ENCODE measurements around the gene ZNF503.

Gene ZNF503

DNA sequence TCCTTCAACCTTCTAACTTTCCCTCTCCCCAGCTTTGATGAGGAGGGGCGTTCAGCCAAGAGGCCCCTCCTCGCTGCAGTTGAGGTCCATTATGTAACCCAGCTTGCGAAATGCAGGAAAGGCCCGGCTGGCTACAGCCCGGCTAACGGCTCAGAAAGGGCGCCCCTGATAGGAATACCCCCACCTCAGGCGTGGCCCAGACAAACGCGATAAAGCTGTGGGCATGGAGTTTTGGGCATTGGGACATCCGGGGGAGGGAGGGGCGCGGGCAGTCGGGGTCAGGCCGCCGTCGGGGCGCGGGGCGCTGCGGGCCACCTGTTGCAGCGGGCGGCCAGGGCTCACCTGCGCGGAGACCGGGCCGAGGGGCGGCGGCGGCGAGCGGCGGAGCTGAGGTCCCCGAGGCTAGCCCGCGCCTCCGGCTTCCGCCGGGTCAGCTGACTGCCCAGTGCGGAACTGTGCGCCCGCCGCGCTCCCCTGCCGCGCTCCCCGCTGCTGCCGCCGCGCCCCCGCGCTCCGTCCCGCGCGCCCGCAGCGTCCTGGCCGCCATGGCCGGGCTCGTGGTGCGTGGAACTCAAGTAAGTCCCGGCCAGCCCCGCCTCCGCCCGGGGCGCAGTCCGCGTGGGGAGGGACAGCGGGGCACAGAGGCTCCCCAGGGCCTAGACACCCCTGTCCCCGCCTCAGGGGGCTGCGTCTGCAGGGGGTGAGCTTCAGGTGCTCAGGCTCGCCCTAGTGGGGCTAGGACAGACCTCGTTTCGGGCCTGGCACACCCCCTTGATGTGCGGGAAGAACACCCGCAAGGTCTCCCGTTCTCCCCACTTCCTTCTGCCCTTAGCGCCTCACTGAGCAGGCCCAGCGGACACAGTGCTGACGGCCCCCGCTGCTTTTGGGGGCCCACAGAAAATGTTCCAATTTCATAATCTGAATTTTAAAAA, 29.9 kb upstream of the ZNF503 start, which contains the start of gene LRMDA:
Gene LRMDA (plus strand): TSS at position 445 of the 932 bp plus-strand sequence.
- DNase-seq = no peak

DNA sequence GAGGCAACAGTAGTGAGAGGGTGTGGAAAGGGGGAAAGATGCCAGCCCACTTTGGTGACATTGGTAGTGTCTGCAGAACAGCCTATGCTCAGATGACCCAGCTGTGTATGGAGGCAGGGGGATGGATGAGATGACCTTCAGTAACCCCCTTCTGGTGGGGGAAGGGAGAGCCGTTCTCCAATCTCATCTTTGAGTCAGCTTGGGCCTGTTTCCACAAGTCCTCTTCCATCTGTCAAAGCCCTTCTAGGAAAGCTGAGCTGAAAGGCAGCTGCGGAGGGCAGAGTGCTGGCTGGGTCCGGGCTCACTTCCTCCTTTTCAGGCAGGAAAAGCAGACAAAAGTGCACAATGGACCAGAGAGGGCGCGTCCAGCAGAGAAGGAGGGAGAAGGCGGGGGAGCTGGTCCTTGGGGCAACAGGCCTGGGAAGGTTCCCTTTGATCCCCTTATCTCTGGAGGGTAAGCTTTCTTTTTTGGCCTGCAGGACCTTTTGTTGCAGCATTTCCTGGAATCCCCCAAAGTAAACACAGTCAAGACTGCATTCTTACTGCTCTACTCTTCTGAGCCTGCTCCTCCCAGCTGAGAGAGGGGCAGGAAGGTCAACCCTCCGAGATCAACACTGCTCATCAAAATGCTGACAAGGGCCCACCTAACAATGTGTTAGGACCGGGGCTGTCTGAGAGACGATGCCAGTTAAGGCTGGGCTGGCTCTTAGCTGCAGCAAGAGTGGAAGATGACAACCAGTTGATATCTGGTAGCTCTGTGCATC, 28.6 kb upstream of the ZNF503 start:
- peak; percentile 45 for DNase-seq

DNA sequence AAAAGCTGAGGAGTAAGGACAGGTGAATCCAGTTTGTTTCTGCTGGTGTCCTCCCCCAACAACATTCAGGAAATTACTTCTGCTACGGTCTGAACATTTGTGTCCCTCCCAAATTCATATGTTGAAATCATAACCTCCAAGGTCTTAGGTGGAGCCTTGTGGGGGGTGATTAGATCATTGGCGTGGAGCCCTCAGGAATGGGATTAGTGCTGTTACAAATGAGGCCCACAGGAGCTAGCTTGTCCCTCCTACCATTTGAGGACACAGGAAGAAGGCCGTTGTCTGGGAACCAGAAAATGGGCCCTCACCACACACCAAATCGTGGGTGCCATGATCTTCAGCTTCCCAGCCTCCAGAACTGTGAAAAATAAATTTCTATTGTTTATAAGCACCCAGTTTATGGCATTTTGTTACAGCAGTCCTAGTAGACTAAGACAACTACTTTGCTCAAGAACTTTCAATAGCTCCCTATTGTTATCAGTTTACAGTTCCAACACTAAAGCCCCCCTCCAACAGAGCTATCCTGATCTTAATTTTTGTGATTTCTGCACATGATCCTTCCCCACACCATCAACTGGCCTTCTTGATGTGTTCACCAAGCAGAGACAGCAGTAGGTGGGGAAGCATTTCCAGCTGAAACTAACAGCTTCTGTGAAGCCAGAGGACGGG, 27.7 kb upstream of the ZNF503 start:
- no peak for DNase-seq

DNA sequence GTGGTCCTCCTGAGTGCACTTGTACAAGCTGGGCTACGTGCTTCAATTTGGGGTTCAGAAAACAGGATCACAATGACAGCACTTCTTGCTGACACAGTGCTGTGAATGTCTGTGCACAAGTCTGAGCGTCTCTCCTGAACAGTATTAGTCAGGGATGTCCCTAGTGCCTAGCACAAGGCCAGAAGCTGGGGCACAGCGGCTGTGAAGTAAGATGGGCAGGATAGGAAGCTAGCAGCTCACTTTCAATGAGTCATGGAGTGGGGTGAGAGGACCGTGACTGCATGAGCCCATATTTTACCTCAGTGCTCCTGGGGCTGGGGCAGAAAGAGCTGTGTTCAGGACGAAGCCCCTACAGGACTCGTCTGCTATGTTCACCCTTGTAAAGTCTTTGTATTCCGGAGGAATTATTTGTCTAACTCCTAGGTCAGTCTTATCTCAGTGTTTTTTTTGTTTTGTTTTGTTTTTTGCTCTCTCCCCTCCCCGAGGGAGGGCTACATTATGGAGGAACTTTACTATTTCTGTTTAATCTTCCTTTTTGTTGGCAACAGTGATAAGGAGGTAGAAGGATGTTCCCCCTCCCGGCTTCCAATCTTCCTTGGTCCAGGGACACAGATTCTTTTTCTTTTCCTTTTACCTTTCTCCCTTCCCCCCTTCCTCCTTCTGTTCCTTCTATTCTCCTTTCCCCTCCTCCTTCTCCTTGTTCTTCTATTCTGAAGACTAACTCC, 27.0 kb upstream of the ZNF503 start:
- DNase-seq = peak; percentile 2

DNA sequence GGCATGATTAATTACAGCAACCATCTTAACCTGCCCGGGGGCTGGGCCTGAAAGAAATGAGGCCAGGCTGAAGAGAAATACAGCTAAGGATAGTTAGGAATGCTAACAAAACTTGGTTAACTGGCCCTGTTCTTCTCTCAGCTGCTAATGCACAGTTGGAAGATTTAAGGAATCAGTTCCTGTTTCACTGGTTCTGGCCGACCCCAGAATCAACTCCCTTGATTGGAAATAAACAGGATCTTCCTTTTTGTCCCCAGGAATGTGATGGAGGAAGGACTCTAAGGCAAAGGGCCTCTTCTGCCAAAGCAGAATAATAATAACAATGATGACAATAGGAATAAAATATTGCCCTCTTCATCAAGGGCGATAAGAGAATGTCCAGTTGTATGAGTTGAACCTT, 26.4 kb upstream of the ZNF503 start:
- no peak for DNase-seq

DNA sequence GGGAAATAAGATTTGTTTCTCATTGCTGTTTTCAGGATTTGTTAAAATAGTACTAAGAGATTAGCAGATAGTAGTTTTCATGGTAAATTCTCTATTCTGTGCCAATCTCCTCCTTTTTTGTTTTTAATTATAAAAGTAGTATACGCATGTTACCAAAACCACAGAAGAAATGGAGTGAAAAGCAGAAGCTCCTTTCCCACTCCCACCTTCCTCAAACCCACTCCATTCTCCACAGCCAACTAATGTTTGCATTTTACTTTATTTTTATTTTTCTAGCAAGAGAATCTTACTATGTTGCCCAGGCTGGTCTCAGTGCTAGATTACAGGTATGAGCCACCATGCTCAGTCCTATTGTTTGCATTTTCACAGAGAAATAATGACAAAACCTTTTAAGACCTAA, 25.3 kb upstream of the ZNF503 start:
- DNase-seq = no peak

DNA sequence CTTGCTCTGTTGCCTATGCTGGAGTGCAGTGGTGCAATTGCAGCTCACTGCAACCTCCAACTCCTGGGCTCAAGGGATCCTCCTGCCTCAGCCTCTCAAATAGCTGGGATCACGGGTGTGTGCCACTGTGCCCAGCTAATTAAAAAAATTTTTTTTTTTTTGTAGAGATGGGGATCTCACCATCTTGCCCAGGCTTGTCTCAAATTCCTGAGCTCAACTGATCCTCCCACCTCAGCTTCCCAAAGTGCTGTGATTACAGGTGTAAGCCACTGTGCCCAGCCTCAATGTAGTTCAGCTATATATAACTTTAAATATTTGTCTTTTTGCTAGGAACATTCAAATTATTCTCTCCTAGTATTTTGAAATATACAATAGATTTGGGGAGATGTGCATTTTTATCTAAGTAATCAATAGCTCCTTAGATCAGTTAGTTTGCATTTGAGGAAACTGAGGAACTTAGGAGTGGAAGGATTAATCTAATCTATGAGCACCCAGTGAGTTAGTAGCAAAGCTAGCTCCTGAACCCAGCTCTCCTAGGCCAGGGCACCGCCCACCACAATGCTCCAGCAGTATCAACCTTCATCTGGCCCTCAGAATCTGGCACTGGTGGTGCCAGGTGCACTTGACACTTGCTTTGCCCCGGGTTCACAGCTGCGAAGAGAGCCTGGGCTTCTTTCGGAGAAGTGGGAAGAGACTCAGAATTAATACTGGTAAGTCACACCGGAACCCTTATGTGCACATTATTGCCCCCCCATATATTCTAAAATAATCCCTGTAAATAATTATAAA, 23.9 kb upstream of the ZNF503 start:
- DNase-seq = no peak

DNA sequence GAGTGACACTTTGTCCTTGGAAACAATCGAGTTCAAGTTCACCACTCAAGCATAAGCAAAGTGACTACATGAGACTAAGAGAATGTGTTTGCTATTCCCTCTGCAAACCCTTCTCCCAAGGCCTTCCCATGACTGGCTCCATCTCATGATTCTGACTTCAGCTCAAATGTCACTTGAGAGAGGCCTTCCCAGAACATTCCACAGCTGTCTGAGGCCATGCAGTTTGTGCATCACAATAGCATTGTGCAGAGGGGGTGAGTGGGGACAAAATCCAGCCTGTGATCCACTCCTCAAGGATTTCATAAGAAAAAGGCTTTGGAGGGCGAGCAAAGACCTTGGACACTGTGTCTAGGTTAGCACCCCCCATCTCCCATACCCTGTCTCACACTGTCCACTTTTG, 23.0 kb upstream of the ZNF503 start:
- no peak for DNase-seq

DNA sequence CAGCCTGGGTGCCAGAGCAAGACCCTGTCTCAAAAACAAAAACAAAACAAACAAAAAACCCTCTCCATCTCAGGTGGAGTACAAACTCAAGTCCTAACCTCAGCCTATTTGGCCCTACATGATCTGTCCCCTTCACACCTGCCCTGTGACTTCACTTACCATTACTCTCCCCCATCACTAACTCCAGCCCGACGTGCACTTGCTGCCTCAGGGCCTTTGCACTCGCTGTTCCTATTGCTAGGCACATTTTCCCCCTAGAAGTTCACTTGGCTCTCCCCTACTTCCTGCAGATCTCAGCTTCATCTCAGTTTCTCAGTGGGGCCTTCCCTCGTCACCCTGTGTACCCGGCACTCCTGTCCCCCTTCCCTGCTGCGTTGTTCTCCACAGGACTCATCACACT, 21.3 kb upstream of the ZNF503 start:
- DNase-seq = no peak

DNA sequence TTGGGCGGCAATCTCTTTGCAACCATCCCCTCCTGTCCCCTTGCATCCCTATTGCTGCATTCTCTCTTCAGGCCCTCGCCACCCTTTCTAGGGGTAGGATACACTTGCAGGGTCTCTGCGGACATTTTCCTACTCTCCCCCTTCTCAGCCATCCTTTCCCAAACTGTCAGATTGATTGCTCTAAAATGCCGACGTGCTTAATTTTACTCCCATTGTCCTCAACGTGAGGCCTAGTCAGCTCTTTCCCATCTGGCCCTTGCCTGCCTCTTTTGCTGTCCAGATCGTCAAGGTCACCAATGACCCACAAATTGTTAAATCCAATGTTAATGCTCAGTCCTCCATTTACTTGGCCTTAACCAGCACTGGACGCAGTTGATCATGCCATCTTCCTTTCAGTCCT, 17.1 kb upstream of the ZNF503 start:
- DNase-seq = no peak

DNA sequence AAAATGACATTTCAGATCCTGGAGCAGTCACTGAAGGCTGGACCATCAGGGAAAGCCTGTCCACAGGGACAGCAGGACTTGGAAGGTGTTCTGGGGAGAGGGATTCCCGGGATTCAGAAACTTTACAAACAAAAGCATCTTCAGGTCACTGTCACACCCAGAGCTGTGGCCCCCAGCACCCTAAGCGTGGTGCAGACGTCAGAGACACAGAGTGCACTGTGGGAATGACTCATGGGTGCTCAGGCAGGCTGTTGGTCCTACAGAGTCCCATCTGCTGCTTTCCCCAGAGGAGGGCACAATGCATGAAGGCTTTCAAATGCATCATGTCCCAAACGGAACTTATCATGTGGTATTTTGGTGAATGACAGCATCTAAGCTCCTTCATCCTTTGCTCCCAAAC, 16.7 kb upstream of the ZNF503 start:
- DNase-seq = no peak

DNA sequence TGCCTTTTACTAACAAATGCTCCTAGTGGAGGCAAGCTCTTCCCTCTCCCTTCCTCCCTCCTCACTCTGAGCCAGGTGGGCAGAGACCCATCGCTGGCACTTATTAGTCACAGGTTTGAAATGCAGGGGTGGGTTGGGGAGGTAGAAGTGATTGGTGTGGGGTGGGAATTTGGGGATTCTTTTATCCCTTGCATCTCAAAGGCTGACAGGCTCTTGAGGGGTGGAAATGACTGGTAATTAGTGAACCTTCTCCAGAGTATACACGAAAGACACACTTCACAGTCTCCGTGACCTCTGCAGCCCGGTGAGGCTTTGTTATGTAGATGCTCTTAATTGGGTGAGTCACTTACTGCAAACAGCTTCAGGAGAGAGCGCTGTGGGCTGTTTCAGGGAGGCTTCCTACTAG, 16.0 kb upstream of the ZNF503 start:
- DNase-seq = no peak

DNA sequence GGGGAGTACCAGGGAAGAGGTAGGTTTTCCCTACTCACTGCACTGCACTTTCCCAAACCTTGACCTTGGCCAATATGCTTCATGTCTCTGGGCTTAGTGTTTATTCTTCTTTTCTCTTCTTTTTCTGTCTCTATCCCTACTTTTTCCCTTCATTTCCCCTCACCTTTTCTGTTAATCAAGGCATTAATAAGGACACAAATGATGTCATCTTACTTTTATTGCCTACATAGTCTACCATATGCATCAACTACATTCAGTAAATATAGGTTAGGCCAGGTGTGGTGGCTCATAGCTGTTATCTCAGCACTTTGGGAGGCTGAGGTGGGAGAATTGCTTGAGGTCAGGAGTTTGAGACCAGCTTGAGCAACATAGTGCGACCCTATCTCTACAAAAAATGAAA, 13.0 kb upstream of the ZNF503 start:
- no peak for DNase-seq

DNA sequence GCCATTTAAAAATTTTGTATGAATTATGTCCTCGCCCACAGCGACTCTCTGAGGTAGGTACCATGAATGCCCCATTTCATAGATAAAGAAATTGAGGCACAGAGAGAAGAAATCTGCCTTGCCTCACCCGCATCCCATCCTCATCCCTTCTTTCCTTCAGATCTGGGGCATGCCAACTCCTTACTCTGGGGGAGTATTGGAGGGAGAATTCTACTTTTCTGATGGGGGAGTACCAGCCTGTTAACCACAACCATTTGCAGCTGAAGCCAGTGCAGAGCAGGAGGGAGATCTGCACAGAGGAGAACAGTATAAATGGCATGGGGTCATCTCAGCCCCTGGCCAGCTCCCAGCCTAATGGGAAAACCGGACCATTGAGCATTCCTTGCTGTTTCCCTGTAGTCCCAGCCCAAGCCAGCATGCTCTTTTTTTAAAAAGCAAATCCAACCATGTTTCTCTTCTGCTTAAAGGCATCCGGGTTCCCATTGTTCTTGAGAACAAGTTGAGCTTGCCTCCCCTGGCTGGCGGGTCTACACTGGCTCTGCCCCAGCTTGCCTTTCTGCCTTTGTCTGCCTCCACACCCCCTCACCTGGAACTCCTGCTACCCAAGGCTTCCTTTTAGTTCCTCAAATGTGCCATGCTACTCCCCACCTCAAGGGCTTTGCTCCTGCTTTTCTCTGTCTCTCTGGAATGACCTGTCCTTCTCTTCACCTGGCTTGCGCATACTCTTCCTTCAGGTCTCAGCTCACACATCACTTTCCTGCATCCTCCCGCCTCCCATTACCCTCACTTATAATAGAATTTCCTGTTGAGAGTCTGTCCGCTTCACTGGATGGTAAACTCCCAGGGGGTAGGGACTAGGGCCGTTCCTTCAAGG, 8.8 kb upstream of the ZNF503 start:
- DNase-seq = no peak

DNA sequence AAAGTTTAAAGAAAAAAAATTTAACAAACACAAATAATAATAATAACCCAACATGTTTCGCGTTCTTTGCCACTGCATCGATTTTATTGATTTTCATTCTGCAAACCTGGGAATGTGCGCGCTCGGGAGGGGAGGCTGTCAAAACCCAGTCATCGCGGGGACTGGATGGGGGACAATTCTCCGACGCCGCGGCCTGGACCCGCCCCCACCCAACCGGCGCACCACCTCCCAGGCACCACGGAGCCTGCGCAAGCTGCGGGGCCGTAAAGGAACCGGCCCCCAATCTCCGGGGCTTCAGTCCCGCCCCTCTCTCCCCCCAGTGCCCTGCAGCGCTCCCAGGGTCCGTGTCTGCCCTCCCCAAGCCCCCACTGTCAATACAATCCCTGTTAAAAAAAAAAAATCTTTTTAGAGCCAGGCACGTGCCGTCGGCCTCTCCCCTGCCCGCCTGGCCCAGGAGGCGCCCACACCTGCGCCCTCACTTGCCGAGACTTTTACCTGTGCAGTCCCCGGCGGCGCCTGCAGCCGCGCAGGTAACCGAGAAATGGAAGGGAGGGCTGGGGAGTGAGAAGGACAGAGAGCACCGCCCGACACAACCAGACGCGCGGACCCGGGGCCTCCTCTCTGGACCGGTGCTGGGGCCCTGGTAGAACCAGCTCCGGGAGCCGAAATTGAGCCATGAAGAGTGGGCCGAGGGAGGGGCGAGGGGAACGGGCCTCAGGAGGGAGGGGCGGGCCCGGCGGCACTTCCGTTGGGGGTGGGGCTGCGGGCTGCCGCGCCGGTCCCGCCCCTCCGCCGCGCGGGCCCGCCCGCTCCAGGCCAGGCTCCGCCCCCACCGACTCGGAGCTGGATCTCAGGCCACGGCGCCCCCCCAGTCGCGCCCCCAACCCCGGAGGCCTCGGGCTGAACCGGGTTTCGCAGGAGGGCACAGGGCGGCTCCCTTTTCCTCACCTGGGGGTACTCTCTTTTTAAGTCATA, 7.6 kb upstream of the ZNF503 start:
- no peak for DNase-seq

DNA sequence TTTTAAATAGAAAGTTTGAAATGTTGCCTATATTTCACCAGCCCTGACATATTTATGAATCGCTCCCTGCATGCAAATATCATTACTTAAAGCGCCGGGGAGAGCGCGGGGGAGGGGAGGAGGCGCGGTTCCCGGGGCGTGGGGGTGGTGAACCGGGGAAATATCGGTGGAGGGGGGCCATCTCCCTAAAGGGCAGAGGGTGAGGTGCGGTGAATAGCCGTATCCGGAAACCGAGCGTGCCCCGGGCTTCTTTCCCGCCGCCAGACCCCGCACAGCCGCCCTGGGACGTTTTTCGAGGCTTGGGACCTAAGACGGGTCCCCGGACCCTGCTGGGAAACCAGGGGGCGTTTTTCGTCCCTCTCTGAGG, 6.9 kb upstream of the ZNF503 start:
- no peak for DNase-seq

DNA sequence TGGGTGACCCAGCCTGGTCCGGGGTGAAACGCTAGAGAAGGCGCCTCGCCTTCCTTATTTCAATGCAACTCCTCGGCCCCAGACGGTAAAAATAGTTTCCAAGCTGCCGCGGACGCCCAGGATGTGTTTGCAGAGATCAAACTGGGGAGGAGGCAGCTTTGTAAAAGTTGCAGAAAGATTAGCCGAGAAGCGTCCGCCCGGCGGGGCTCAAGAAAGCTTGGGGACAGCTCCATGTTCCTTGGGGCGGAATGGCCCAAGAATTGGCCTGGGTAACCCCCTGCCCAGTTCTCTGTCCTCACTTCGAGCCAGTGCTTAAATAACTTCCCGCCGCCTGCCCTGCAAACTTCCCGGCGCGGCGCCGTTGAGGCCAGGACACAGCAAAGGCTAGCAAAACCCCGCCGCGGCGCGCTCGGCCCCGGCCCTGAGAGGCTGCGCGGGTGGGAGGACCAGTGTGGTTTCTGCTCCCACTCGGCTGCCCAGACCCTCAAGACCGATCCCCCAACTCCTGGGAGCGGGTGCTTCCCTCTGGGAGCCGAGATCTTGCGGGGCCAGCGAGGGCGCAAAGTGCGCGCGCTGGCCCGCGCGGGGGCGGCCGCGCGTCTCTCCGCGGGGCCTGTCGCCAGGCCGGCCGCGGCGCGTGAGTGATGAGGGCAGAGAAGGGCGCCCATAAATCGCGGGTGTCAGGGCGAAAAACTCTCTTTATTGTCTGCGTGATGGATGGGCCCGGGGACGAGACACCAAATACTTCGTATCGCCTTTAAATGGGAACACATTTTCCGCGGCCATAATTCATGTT, 6.3 kb upstream of the ZNF503 start:
- DNase-seq = no peak

DNA sequence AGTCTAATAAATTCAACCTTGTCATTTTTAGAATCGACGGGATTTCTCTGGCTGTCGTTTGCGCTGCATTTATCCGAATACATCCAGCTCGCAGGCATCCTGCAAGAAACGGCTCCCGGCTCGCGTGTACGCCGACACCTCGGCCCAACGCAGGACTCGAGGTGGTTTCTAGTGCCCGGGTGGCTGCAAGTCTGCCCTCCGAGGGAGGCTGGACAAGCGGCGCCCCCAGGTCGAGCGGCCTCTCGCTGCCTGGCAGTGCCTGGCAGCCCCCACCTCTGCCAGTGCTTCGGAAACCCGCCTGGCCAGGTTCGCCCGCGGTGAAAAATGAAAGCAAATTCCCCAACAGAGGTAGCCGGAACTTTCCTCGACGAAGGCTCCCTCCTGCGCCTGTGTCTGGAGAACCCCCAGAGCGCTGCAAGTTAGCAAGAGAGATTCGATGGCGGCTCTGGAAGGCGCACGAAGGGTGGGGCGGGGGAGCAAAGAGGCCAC, 5.7 kb upstream of the ZNF503 start:
- DNase-seq = no peak
